LNCAP (cell line): ENCODE data around the gene PLSCR3.

Source experiments
- TF ChIP-seq, protein P1 (sequence below): fragments of 450-650 bp; IDR thresholded peaks from 2 replicates; pipeline ENCODE4 v1.5.1; 2017; ENCODE audit warnings: mild to moderate bottlenecking

PLSCR3 gene

DNA sequence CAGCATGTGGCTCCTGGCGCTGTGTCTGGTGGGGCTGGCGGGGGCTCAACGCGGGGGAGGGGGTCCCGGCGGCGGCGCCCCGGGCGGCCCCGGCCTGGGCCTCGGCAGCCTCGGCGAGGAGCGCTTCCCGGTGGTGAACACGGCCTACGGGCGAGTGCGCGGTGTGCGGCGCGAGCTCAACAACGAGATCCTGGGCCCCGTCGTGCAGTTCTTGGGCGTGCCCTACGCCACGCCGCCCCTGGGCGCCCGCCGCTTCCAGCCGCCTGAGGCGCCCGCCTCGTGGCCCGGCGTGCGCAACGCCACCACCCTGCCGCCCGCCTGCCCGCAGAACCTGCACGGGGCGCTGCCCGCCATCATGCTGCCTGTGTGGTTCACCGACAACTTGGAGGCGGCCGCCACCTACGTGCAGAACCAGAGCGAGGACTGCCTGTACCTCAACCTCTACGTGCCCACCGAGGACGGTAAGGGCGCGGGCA is 14.0 kb upstream of the PLSCR3 start:
- TF ChIP-seq, protein P1, sequence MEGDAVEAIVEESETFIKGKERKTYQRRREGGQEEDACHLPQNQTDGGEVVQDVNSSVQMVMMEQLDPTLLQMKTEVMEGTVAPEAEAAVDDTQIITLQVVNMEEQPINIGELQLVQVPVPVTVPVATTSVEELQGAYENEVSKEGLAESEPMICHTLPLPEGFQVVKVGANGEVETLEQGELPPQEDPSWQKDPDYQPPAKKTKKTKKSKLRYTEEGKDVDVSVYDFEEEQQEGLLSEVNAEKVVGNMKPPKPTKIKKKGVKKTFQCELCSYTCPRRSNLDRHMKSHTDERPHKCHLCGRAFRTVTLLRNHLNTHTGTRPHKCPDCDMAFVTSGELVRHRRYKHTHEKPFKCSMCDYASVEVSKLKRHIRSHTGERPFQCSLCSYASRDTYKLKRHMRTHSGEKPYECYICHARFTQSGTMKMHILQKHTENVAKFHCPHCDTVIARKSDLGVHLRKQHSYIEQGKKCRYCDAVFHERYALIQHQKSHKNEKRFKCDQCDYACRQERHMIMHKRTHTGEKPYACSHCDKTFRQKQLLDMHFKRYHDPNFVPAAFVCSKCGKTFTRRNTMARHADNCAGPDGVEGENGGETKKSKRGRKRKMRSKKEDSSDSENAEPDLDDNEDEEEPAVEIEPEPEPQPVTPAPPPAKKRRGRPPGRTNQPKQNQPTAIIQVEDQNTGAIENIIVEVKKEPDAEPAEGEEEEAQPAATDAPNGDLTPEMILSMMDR = no peak

DNA sequence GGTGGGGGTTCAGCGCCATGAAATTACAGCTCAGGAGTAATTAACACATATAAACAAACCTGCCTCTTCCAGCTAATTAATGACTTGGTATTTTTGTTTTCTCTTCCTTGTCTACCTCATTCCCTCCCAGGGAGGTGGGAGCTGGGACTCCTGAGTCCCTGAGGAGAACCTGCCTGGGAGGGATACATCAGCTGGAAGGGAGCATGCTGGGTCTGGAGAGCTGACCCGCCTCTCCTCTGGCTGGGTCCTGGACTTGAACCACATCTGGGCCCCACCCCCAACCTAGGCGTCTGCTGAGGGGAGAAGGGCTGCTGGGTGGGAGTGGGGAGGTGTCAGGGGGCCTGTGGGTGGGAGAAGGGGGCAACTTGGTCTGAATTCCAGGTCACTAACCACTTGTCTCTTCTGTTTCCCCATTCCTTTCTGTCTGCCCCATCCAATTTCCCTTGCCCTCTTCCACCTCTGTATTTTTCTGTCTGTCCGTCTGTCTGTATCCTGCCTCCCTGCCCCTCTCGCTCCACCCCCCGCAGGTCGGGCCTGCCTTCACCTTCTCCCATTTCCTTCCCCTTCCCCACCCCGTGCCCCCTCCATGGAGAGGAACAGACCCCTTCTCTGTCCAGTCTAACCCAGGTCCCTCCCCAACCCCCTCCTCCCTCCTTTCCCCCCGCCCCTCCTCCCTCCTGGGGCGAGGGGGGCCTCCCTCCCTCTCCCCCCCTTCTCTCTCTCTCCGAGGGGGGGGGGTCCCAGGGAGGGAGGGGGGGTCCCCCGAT is 13.3 kb upstream of the PLSCR3 start, which contains the start of gene NLGN2:
NLGN2 (plus strand) TSS at position 361 of the 767 bp plus-strand sequence. CDS start 411 bp downstream, outside the sequence.
- TF ChIP-seq, protein P1 = no peak

DNA sequence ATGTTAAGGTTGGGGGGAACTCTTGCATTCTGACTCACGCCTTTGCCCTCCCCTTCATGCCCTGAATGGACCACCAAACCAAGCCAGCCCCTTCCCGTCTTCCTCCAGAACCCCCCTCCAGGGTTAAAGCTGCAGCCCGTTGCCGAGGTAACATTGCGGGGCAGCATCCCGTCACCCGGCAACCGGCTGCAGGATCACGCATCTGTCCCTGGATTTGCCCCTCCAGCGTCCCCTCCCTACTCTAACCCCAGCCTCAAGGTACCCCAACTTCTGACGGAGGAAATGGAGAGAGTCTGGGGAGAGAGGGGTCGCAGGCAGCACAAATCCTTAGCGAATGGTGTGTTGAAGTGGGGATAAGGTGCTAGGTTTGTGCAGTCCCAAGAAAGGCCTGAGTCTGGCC is 12.8 kb upstream of the PLSCR3 start:
- TF ChIP-seq, protein P1 = no peak

DNA sequence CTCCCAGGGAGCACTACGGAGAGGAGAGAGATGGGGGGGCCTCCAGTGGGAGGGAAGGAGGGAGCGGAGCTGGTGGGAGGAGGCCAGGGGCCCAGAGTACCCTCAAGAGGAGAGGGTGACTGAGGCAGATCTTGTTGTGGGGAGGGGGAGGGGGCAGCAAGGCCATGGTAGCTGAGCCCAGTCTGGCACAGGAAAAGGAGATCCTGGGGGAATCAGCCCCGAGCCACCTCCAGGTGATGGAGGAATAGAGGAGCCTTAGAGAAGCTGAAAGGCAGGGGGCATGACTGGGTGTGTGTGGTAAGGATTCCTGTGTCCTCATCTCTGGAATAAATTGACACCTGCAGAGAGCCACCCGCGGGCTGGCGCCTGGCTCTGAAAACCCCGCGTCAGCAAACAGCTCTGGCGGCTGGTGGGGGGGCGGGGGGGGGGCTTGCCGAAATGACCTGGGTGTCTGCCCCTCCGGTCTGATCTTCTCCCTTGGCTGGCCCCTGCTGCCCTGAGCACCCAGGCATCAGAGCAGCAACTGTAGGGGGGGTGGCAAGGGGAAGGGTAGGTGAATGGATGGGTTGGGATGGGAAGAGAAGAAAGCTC is 12.0 kb upstream of the PLSCR3 start:
- TF ChIP-seq, protein P1 = no peak

DNA sequence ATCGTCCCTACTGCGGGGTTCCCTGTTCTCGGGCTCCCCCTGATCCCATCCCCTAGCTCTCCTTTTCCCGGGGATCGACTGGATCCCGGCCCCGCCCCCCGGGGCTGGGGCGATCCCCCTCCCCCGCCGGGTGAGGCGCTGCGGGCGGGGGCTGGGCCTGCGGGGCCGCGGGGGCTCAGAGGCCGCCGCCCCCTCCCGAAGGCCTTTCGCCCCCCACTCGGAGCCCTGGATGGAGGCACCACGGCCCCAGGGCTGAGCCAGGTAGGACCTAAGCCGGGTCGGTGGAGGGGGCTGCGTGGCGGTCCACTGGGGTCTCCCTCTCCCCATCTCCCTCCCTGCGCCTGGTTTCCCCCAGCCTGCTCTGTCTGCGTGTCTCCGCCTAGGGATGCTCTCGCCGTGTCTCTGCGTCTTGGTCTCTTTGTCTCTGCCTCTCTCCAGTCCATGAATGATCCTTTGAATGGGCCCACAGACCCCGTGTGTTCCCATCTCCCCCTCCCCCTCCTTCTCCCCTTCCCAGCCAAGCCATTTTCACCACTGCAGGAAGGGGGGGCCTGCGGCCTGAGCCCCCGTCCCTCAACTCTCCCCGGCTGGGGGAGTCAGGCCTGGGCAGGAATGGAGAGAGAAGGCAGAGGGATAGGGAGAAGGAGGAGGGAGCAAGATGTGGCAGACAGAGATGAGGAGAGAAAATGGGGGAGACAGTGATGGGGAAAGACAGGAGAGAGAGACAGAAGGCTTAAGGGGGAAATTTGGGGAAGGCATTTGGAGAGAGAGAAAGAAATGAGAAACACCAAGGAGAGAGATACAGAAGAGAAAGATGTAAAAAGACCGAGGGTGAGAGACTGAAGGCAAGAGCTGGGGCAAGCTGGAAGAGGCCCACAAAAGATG is 11.3 kb upstream of the PLSCR3 start:
- TF ChIP-seq, protein P1 = no peak

DNA sequence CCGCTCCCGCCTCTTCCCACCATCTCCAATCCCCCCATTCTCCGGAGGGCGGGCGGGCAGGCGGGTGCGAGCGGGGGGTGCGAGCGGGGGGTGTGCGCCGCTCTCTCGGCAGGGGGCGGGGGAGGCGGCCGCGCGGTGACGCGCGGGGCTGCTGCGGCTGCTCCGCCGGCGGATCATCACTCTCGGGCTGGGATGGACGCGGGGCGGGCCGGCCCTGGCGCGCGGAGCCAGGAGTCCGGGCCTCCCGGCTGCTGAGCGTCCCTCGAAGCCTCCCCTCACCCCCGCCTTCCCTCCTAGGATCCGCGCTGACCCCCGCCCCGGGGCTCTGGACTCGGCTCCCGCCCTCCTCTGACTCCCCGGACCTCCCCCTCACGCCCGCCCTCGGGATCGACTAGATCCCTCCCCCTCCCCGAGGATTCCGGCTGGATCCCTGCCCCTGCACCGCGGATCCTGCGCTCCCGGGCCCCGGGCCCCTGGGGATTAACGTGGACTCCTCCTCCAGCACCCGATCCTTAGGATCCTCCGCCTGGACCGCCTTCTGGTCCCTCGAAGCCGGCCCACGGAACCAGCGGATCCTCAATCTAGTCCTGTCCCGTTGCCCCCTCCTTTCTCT is 10.5 kb upstream of the PLSCR3 start:
- TF ChIP-seq, protein P1 = no peak
